Fibroblast of mammary gland (primary cell): Measurements from ENCODE around the gene CACNB4.
A peak's percentile ranks its signal among the peaks of the same experiment; 100 is the strongest.

Experiments
- DNase-seq: peaks from one replicate; pipeline ENCODE4 v3.0.0-alpha.2; 2010; ENCODE audit warnings: low read depth
- H3K4me3 ChIP-seq: 2 replicates; pipeline ENCODE4 v1.5.1; 2011; ENCODE audit warnings: low read depth, mild to moderate bottlenecking, low read length, moderate library complexity; ENCODE audit not compliant: control insufficient read depth
- TF ChIP-seq, protein P1 (sequence below): conservative IDR thresholded peaks from 2 replicates; pipeline ENCODE4 v1.5.1; 2011; ENCODE audit warnings: low read depth, low read length, inconsistent platforms; ENCODE audit not compliant: control insufficient read depth, insufficient read depth

The CACNB4 gene

GRCh38 chr2:152067823-152068222 lies 31.0 kb downstream of the CACNB4 start:
- H3K4me3 ChIP-seq, result no peak overlapping the region
- TF ChIP-seq, protein P1, sequence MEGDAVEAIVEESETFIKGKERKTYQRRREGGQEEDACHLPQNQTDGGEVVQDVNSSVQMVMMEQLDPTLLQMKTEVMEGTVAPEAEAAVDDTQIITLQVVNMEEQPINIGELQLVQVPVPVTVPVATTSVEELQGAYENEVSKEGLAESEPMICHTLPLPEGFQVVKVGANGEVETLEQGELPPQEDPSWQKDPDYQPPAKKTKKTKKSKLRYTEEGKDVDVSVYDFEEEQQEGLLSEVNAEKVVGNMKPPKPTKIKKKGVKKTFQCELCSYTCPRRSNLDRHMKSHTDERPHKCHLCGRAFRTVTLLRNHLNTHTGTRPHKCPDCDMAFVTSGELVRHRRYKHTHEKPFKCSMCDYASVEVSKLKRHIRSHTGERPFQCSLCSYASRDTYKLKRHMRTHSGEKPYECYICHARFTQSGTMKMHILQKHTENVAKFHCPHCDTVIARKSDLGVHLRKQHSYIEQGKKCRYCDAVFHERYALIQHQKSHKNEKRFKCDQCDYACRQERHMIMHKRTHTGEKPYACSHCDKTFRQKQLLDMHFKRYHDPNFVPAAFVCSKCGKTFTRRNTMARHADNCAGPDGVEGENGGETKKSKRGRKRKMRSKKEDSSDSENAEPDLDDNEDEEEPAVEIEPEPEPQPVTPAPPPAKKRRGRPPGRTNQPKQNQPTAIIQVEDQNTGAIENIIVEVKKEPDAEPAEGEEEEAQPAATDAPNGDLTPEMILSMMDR, result no peak
- DNase-seq, result peak; percentile 10

- no peak overlapping the region for H3K4me3 ChIP-seq
- TF ChIP-seq, protein P1, result no peak
- no peak for DNase-seq
These were observed 32.9 kb downstream of the CACNB4 start for GRCh38 chr2:152065945-152066344.

GRCh38 chr2:152064001-152064400 lies 34.8 kb downstream of the CACNB4 start:
- H3K4me3 ChIP-seq, result no peak overlapping the region
- TF ChIP-seq, protein P1, result no peak
- DNase-seq, result no peak

- no peak for DNase-seq
- TF ChIP-seq, protein P1, result no peak
- H3K4me3 ChIP-seq, result no peak overlapping the region
These were observed 35.4 kb downstream of the CACNB4 start for GRCh38 chr2:152063325-152063924.

- peak; percentile 90 for DNase-seq
These were observed 36.4 kb downstream of the CACNB4 start for GRCh38 chr2:152062125-152063091.

DNA sequence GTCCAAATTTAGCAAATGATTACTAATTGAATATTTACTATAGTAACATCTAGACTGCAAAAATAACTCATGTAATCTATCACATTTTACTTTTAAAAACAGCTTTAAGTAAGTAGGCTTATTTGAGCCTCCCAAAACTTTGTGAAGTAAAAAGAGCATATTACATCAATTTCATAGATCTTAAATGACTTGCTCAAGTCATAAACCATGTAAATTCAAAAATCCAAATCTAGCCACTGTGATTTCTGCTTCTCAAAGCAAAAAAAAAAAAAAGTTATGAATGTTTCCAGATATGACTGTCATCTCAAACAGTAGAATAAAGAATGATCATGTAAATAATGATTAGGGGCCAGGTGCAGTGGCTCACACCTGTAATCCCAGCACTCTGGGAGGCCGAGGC lies 37.5 kb downstream of the CACNB4 start:
- H3K4me3 ChIP-seq, result no peak overlapping the region
- DNase-seq, result no peak
- TF ChIP-seq, protein P1, result no peak

More at GRCh38 chr2:152062125-152063091, 36.4 kb downstream of the CACNB4 start:
- no peak overlapping the region for H3K4me3 ChIP-seq
- TF ChIP-seq, protein P1, result no peak
